HEK293 (cell line): Measurements from ENCODE around the gene NR4A3.

Experiments
- CTCF ChIA-PET: fragments of 350-600 bp; formaldehyde crosslinking; extraction: SDS; loops from one replicate; lab custom pipeline; 2021; ENCODE audit warnings: antibody characterized with exemption; lab: Yijun Ruan, JAX
- POLR2A ChIA-PET: fragments of 300-600 bp; formaldehyde crosslinking; extraction: SDS; loops from one replicate; lab custom pipeline; 2020; ENCODE audit warnings: antibody characterized with exemption, inconsistent platforms; lab: Yijun Ruan, JAX
- H3K27ac ChIP-seq: fragments of 200-500 bp; sonication (Bioruptor generic); 2 replicates; pipeline ENCODE4 v1.5.1; 2014; ENCODE audit warnings: low read depth, low read length, control low read depth, inconsistent platforms; ENCODE audit errors: extremely low read depth
- H3K36me3 ChIP-seq, 2 experiments: fragments of 200-500 bp in 1 of 2; sonication (Bioruptor generic) in 1 of 2; 1 replicate in 1 of 2; 2 replicates in 1 of 2; pipeline ENCODE4 v1.5.1; 2014 to 2017; ENCODE audit warnings: inconsistent platforms in 2 of 2, low read length in 2 of 2; ENCODE audit not compliant: control insufficient read depth in 2 of 2, insufficient read depth in 1 of 2
- H3K4me1 ChIP-seq: fragments of 200-500 bp; sonication (Bioruptor generic); 2 replicates; pipeline ENCODE4 v1.5.1; 2014; ENCODE audit warnings: mild to moderate bottlenecking, low read length, inconsistent platforms; ENCODE audit not compliant: control insufficient read depth, insufficient read depth
- H3K4me3 ChIP-seq: 2 replicates; pipeline ENCODE4 v1.5.1; 2011; ENCODE audit warnings: low read depth, mild to moderate bottlenecking, control low read depth, low read length, moderate library complexity
- H3K9me3 ChIP-seq: fragments of 200-500 bp; sonication (Bioruptor generic); 2 replicates; pipeline ENCODE4 v1.5.1; 2014; ENCODE audit warnings: low read depth, low read length, inconsistent platforms; ENCODE audit not compliant: control insufficient read depth, insufficient read depth
- BCL11A ChIP-seq: fragments of 450-650 bp; formaldehyde crosslinking; IDR thresholded peaks from 2 replicates; pipeline ENCODE4 v1.5.1; 2016; ENCODE audit warnings: low read depth, missing biosample characterization, missing genetic modification characterization
- BCL6B ChIP-seq: fragments of 450-650 bp; formaldehyde crosslinking; IDR thresholded peaks from 2 replicates; pipeline ENCODE4 v1.5.1; 2017; ENCODE audit warnings: missing biosample characterization, missing genetic modification characterization
- EGR2 ChIP-seq: fragments of 450-650 bp; formaldehyde crosslinking; IDR thresholded peaks from 2 replicates; pipeline ENCODE4 v1.5.1; 2016; ENCODE audit warnings: low read depth, missing biosample characterization, missing genetic modification characterization
- GLIS1 ChIP-seq: fragments of 450-650 bp; formaldehyde crosslinking; IDR thresholded peaks from 2 replicates; pipeline ENCODE4 v1.5.1; 2016; ENCODE audit warnings: missing biosample characterization, missing genetic modification characterization
- MZF1 ChIP-seq: fragments of 450-650 bp; formaldehyde crosslinking; IDR thresholded peaks from 2 replicates; pipeline ENCODE4 v1.5.1; 2017; ENCODE audit warnings: missing biosample characterization, missing genetic modification characterization, borderline replicate concordance
- OVOL3 ChIP-seq: fragments of 450-650 bp; formaldehyde crosslinking; IDR thresholded peaks from 2 replicates; pipeline ENCODE4 v1.5.1; 2016; ENCODE audit warnings: missing biosample characterization, missing genetic modification characterization
- REPIN1 ChIP-seq: fragments of 450-650 bp; formaldehyde crosslinking; IDR thresholded peaks from 2 replicates; pipeline ENCODE4 v1.5.1; 2017; ENCODE audit warnings: missing biosample characterization, missing genetic modification characterization, low read depth
- TRIM28 ChIP-seq: IDR thresholded peaks from 2 replicates; pipeline ENCODE4 v1.6.1; 2011; ENCODE audit warnings: low read length, control low read depth, borderline replicate concordance
- ZFHX2 ChIP-seq: fragments of 450-650 bp; formaldehyde crosslinking; conservative IDR thresholded peaks from 2 replicates; pipeline ENCODE4 v1.5.1; 2016; ENCODE audit warnings: missing biosample characterization, missing genetic modification characterization
- ZNF155 ChIP-seq: fragments of 450-650 bp; formaldehyde crosslinking; IDR thresholded peaks from 2 replicates; pipeline ENCODE4 v1.5.1; 2016; ENCODE audit warnings: missing biosample characterization, missing genetic modification characterization
- ZNF16 ChIP-seq: fragments of 450-650 bp; formaldehyde crosslinking; IDR thresholded peaks from 2 replicates; pipeline ENCODE4 v1.5.1; 2016; ENCODE audit warnings: low read depth, missing biosample characterization, missing genetic modification characterization
- ZNF19 ChIP-seq: fragments of 450-650 bp; formaldehyde crosslinking; IDR thresholded peaks from 2 replicates; pipeline ENCODE4; 2016; ENCODE audit warnings: missing biosample characterization, missing genetic modification characterization, low read depth
- ZNF335 ChIP-seq: fragments of 450-650 bp; formaldehyde crosslinking; conservative IDR thresholded peaks from 2 replicates; pipeline ENCODE4 v1.5.1; 2016; ENCODE audit warnings: missing biosample characterization, missing genetic modification characterization
- ZNF394 ChIP-seq: fragments of 450-650 bp; formaldehyde crosslinking; IDR thresholded peaks from 2 replicates; pipeline ENCODE4 v1.5.1; 2016; ENCODE audit warnings: missing biosample characterization, missing genetic modification characterization, mild to moderate bottlenecking, moderate library complexity, borderline replicate concordance
- ZNF426 ChIP-seq: fragments of 450-650 bp; formaldehyde crosslinking; IDR thresholded peaks from 2 replicates; pipeline ENCODE4 v1.5.1; 2017; ENCODE audit warnings: missing biosample characterization, missing genetic modification characterization, mild to moderate bottlenecking, inconsistent platforms, moderate library complexity
- ZNF433 ChIP-seq: fragments of 450-650 bp; formaldehyde crosslinking; IDR thresholded peaks from 2 replicates; pipeline ENCODE4 v1.5.1; 2016; ENCODE audit warnings: missing biosample characterization, missing genetic modification characterization, low read depth
- ZNF521 ChIP-seq: fragments of 450-650 bp; formaldehyde crosslinking; IDR thresholded peaks from 2 replicates; pipeline ENCODE4 v1.5.1; 2017; ENCODE audit warnings: missing biosample characterization, mild to moderate bottlenecking, missing genetic modification characterization
- ZNF549 ChIP-seq: fragments of 450-650 bp; IDR thresholded peaks from 2 replicates; pipeline ENCODE4 v1.5.1; 2018; ENCODE audit warnings: missing biosample characterization, missing genetic modification characterization, mild to moderate bottlenecking, inconsistent platforms, moderate library complexity
- ZNF561 ChIP-seq: fragments of 450-650 bp; IDR thresholded peaks from 2 replicates; pipeline ENCODE4 v1.5.1; 2018; ENCODE audit warnings: missing biosample characterization, missing genetic modification characterization, borderline replicate concordance
- ZNF596 ChIP-seq: fragments of 450-650 bp; IDR thresholded peaks from 2 replicates; pipeline ENCODE4 v1.5.0; 2018; ENCODE audit warnings: missing biosample characterization, mild to moderate bottlenecking, missing genetic modification characterization, moderate library complexity
- ZNF626 ChIP-seq: fragments of 450-650 bp; sonication (Bioruptor Pico); formaldehyde crosslinking; IDR thresholded peaks from 2 replicates; pipeline ENCODE4 v1.5.1; 2018; ENCODE audit warnings: missing biosample characterization, missing genetic modification characterization, inconsistent platforms
- ZNF664 ChIP-seq: fragments of 450-650 bp; formaldehyde crosslinking; IDR thresholded peaks from 2 replicates; pipeline ENCODE4 v1.5.1; 2016; ENCODE audit warnings: missing biosample characterization, missing genetic modification characterization
- ZNF677 ChIP-seq: fragments of 450-650 bp; IDR thresholded peaks from 2 replicates; pipeline ENCODE4 v1.5.0; 2018; ENCODE audit warnings: missing biosample characterization, mild to moderate bottlenecking, missing genetic modification characterization, moderate library complexity
- ZNF776 ChIP-seq: fragments of 450-650 bp; formaldehyde crosslinking; IDR thresholded peaks from 2 replicates; pipeline ENCODE4 v1.5.0; 2017; ENCODE audit warnings: missing biosample characterization, missing genetic modification characterization, borderline replicate concordance
- ZSCAN16 ChIP-seq: fragments of 450-650 bp; formaldehyde crosslinking; IDR thresholded peaks from 2 replicates; pipeline ENCODE4 v1.5.1; 2016; ENCODE audit warnings: missing biosample characterization, missing genetic modification characterization
- TF ChIP-seq, protein P1 (sequence below): fragments of 450-650 bp; formaldehyde crosslinking; IDR thresholded peaks from 2 replicates; pipeline ENCODE4 v1.5.0; 2017; ENCODE audit warnings: missing biosample characterization, missing genetic modification characterization, borderline replicate concordance
- TF ChIP-seq, protein P2 (sequence below): fragments of 450-650 bp; IDR thresholded peaks from 2 replicates; pipeline ENCODE4 v1.5.1; 2018; ENCODE audit warnings: missing biosample characterization, missing genetic modification characterization
- TF ChIP-seq, protein P3 (sequence below): fragments of 450-650 bp; formaldehyde crosslinking; IDR thresholded peaks from 2 replicates; pipeline ENCODE4 v1.5.1; 2016; ENCODE audit warnings: missing biosample characterization, missing genetic modification characterization

Gene NR4A3

GRCh38 chr9:99827244-99827643, 5.6 kb downstream of the NR4A3 start:
- CTCF ChIA-PET: no interaction called here
- POLR2A ChIA-PET: no interaction called here
- TF ChIP-seq ZFHX2 (peak; percentile 38; the same call in 1 of the 2 replicates), ZNF155 (tag by site-specific recombination) (no peak), EGR2 (tag by site-specific recombination) (peak; percentile 63; the same call in 1 of the 2 replicates)

GRCh38 chr9:99828054-99828416, 6.3 kb downstream of the NR4A3 start:
- no peaks in the 10 kb centered on the region for H3K4me1 ChIP-seq
- H3K27ac ChIP-seq: no peak overlapping the region
- ChIA-PET POLR2A (no interaction called here), CTCF (no interaction called here)
- no peak overlapping the region for H3K4me3 ChIP-seq
- no peak for TF ChIP-seq GLIS1 (tag by site-specific recombination)
- TF ChIP-seq ZNF394 (tag by site-specific recombination): no peak
- TF ChIP-seq ZNF677 (tag by site-specific recombination): no peak
- no peak for TF ChIP-seq ZNF335 (tag by site-specific recombination)
- no peak for TF ChIP-seq ZSCAN16 (tag by site-specific recombination)
- no peak for TF ChIP-seq ZNF19
- no peak for TF ChIP-seq ZNF426 (tag by site-specific recombination)
- TF ChIP-seq ZNF549 (tag by site-specific recombination): no peak
- no peak for TF ChIP-seq ZNF521
- no peak for TF ChIP-seq REPIN1 (tag by site-specific recombination)
- TF ChIP-seq ZNF16 (tag by site-specific recombination): no peak
- TF ChIP-seq, protein P1, sequence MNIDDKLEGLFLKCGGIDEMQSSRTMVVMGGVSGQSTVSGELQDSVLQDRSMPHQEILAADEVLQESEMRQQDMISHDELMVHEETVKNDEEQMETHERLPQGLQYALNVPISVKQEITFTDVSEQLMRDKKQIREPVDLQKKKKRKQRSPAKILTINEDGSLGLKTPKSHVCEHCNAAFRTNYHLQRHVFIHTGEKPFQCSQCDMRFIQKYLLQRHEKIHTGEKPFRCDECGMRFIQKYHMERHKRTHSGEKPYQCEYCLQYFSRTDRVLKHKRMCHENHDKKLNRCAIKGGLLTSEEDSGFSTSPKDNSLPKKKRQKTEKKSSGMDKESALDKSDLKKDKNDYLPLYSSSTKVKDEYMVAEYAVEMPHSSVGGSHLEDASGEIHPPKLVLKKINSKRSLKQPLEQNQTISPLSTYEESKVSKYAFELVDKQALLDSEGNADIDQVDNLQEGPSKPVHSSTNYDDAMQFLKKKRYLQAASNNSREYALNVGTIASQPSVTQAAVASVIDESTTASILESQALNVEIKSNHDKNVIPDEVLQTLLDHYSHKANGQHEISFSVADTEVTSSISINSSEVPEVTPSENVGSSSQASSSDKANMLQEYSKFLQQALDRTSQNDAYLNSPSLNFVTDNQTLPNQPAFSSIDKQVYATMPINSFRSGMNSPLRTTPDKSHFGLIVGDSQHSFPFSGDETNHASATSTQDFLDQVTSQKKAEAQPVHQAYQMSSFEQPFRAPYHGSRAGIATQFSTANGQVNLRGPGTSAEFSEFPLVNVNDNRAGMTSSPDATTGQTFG (tag by site-specific recombination): no peak
- TF ChIP-seq ZNF776: no peak
- no peak for TF ChIP-seq MZF1 (tag by site-specific recombination)
- no peak for TF ChIP-seq ZNF596 (tag by site-specific recombination)
- TF ChIP-seq OVOL3: no peak
- TF ChIP-seq ZNF626 (tag by site-specific recombination): no peak
- no peaks in the 10 kb centered on the region for H3K36me3 ChIP-seq
- H3K9me3 ChIP-seq: no peaks in the 10 kb centered on the region

More at GRCh38 chr9:99827244-99827643, 5.6 kb downstream of the NR4A3 start:
- Histone ChIP-seq H3K4me1 (no peaks in the 10 kb centered on the region), H3K9me3 (no peaks in the 10 kb centered on the region), H3K36me3 (no peaks in the 10 kb centered on the region), H3K4me3 (no peak overlapping the region), H3K27ac (no peak overlapping the region)

- no peaks in the 10 kb centered on the region for H3K9me3 ChIP-seq
- no peaks in the 10 kb centered on the region for H3K36me3 ChIP-seq
- POLR2A ChIA-PET: interaction anchor here (1.6 kb wide), 1 partner anchor 9 kb away, joined by 4 read pairs; no protein-coding TSS in a partner anchor
- no peaks in the 10 kb centered on the region for H3K4me1 ChIP-seq
- no peak overlapping the region for H3K27ac ChIP-seq
- no peak overlapping the region for H3K4me3 ChIP-seq
- CTCF ChIA-PET: interaction anchor here (1.0 kb wide), 1 partner anchor 9 kb away, joined by 4 read pairs; no protein-coding TSS in a partner anchor
- no peak for TF ChIP-seq ZNF433 (tag by site-specific recombination)
- TF ChIP-seq ZNF561: no peak
- TF ChIP-seq BCL11A (tag by site-specific recombination): no peak
- no peak for TF ChIP-seq ZNF664
- TF ChIP-seq, protein P2, sequence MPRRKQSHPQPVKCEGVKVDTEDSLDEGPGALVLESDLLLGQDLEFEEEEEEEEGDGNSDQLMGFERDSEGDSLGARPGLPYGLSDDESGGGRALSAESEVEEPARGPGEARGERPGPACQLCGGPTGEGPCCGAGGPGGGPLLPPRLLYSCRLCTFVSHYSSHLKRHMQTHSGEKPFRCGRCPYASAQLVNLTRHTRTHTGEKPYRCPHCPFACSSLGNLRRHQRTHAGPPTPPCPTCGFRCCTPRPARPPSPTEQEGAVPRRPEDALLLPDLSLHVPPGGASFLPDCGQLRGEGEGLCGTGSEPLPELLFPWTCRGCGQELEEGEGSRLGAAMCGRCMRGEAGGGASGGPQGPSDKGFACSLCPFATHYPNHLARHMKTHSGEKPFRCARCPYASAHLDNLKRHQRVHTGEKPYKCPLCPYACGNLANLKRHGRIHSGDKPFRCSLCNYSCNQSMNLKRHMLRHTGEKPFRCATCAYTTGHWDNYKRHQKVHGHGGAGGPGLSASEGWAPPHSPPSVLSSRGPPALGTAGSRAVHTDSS: no peak
- TF ChIP-seq ZNF626 (tag by site-specific recombination): no peak
- no peak for TF ChIP-seq TRIM28
- TF ChIP-seq, protein P3, sequence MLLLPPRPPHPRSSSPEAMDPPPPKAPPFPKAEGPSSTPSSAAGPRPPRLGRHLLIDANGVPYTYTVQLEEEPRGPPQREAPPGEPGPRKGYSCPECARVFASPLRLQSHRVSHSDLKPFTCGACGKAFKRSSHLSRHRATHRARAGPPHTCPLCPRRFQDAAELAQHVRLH: no peak
- TF ChIP-seq BCL6B (tag by site-specific recombination): no peak
These were observed 6.9 kb downstream of the NR4A3 start for GRCh38 chr9:99828417-99829176.
